Testis (tissue), 2 donors: ENCODE results near the gene SYCP2.

Experiments
- POLR2A ChIP-seq: fragments of 450-650 bp; IDR thresholded peaks from one replicate; pipeline ENCODE4 v1.6.1; 2017; ENCODE audit warnings: antibody characterized with exemption, mild to moderate bottlenecking, moderate library complexity
- TF ChIP-seq, protein P1 (sequence below), 3 experiments: fragments of 450-650 bp in 2 of 3; fragments of 200-600 bp in 1 of 3; sonication (generic) in 1 of 3; IDR thresholded peaks; one replicate each; pipeline ENCODE4 v1.5.1; 2016 to 2019; ENCODE audit warnings: antibody characterized with exemption in 3 of 3, mild to moderate bottlenecking in 2 of 3, moderate library complexity in 1 of 3

DNA sequence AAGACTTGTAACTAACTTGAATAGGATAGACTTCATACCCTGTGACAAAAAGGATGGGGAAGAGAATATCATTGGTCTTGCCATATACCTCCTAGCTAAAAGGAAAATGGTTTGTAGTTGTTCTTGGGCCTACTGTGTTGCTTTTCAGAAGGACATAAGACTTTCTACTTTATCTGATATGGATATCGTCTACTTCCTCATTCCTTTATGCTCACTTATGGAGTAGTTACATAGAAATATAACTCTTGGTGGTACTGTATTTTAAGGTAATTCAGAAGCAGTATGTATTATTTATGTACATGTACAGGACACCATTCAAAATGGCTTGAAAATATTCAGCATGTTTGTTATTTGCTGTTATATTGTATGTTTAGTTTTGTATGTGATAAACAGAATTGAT is 14.8 kb upstream of the SYCP2 start:
- no peak for TF ChIP-seq POLR2A
- TF ChIP-seq, protein P1, sequence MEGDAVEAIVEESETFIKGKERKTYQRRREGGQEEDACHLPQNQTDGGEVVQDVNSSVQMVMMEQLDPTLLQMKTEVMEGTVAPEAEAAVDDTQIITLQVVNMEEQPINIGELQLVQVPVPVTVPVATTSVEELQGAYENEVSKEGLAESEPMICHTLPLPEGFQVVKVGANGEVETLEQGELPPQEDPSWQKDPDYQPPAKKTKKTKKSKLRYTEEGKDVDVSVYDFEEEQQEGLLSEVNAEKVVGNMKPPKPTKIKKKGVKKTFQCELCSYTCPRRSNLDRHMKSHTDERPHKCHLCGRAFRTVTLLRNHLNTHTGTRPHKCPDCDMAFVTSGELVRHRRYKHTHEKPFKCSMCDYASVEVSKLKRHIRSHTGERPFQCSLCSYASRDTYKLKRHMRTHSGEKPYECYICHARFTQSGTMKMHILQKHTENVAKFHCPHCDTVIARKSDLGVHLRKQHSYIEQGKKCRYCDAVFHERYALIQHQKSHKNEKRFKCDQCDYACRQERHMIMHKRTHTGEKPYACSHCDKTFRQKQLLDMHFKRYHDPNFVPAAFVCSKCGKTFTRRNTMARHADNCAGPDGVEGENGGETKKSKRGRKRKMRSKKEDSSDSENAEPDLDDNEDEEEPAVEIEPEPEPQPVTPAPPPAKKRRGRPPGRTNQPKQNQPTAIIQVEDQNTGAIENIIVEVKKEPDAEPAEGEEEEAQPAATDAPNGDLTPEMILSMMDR (IDR thresholded peaks at IDR 0.05) = no peak
